HEK293 (cell line): Measurements from ENCODE around the gene ZNF107.

Experiments
- CTCF ChIA-PET: fragments of 350-600 bp; formaldehyde crosslinking; extraction: SDS; loops from one replicate; lab custom pipeline; 2021; ENCODE audit warnings: antibody characterized with exemption; lab: Yijun Ruan, JAX
- POLR2A ChIA-PET: fragments of 300-600 bp; formaldehyde crosslinking; extraction: SDS; loops from one replicate; lab custom pipeline; 2020; ENCODE audit warnings: antibody characterized with exemption, inconsistent platforms; lab: Yijun Ruan, JAX
- H3K27ac ChIP-seq: fragments of 200-500 bp; sonication (Bioruptor generic); 2 replicates; pipeline ENCODE4 v1.5.1; 2014; ENCODE audit warnings: low read depth, low read length, control low read depth, inconsistent platforms; ENCODE audit errors: extremely low read depth
- H3K36me3 ChIP-seq, 2 experiments: fragments of 200-500 bp in 1 of 2; sonication (Bioruptor generic) in 1 of 2; 1 replicate in 1 of 2; 2 replicates in 1 of 2; pipeline ENCODE4 v1.5.1; 2014 to 2017; ENCODE audit warnings: inconsistent platforms in 2 of 2, low read length in 2 of 2; ENCODE audit not compliant: control insufficient read depth in 2 of 2, insufficient read depth in 1 of 2
- H3K4me1 ChIP-seq: fragments of 200-500 bp; sonication (Bioruptor generic); 2 replicates; pipeline ENCODE4 v1.5.1; 2014; ENCODE audit warnings: mild to moderate bottlenecking, low read length, inconsistent platforms; ENCODE audit not compliant: control insufficient read depth, insufficient read depth
- H3K4me3 ChIP-seq: 2 replicates; pipeline ENCODE4 v1.5.1; 2011; ENCODE audit warnings: low read depth, mild to moderate bottlenecking, control low read depth, low read length, moderate library complexity
- H3K9me3 ChIP-seq: fragments of 200-500 bp; sonication (Bioruptor generic); 2 replicates; pipeline ENCODE4 v1.5.1; 2014; ENCODE audit warnings: low read depth, low read length, inconsistent platforms; ENCODE audit not compliant: control insufficient read depth, insufficient read depth
- OSR2 ChIP-seq: fragments of 450-650 bp; formaldehyde crosslinking; IDR thresholded peaks from 2 replicates; pipeline ENCODE4 v1.5.1; 2016; ENCODE audit warnings: missing biosample characterization, missing genetic modification characterization
- PRDM4 ChIP-seq: fragments of 450-650 bp; formaldehyde crosslinking; IDR thresholded peaks from 2 replicates; pipeline ENCODE4 v1.5.1; 2017; ENCODE audit warnings: missing biosample characterization, missing genetic modification characterization
- SP7 ChIP-seq: fragments of 450-650 bp; formaldehyde crosslinking; IDR thresholded peaks from 2 replicates; pipeline ENCODE4 v1.5.1; 2016; ENCODE audit warnings: missing biosample characterization, missing genetic modification characterization
- YY1 ChIP-seq: fragments of 450-650 bp; formaldehyde crosslinking; IDR thresholded peaks from 2 replicates; pipeline ENCODE4 v1.5.1; 2018; ENCODE audit warnings: missing biosample characterization, missing genetic modification characterization
- ZBTB11 ChIP-seq: fragments of 450-650 bp; formaldehyde crosslinking; conservative IDR thresholded peaks from 2 replicates; pipeline ENCODE4 v1.5.1; 2016; ENCODE audit warnings: low read depth, missing biosample characterization, missing genetic modification characterization
- ZBTB17 ChIP-seq: fragments of 450-650 bp; formaldehyde crosslinking; IDR thresholded peaks from 2 replicates; pipeline ENCODE4 v1.5.1; 2016; ENCODE audit warnings: missing biosample characterization, missing genetic modification characterization
- ZBTB26 ChIP-seq: fragments of 450-650 bp; formaldehyde crosslinking; optimal IDR thresholded peaks from 2 replicates; pipeline ENCODE3; 2016; ENCODE audit warnings: missing biosample characterization, mild to moderate bottlenecking, missing genetic modification characterization
- ZBTB48 ChIP-seq: fragments of 450-650 bp; formaldehyde crosslinking; IDR thresholded peaks from 2 replicates; pipeline ENCODE4 v1.5.1; 2016; ENCODE audit warnings: missing biosample characterization, missing genetic modification characterization
- ZBTB8A ChIP-seq: fragments of 450-650 bp; formaldehyde crosslinking; IDR thresholded peaks from 2 replicates; pipeline ENCODE4 v1.5.1; 2016; ENCODE audit warnings: missing biosample characterization, missing genetic modification characterization
- ZFP37 ChIP-seq: fragments of 450-650 bp; formaldehyde crosslinking; IDR thresholded peaks from 2 replicates; pipeline ENCODE4 v1.5.1; 2016; ENCODE audit warnings: missing biosample characterization, missing genetic modification characterization
- ZIC2 ChIP-seq: fragments of 450-650 bp; formaldehyde crosslinking; IDR thresholded peaks from 2 replicates; pipeline ENCODE4 v1.5.1; 2016; ENCODE audit warnings: missing biosample characterization, missing genetic modification characterization
- ZNF112 ChIP-seq: fragments of 450-650 bp; formaldehyde crosslinking; IDR thresholded peaks from 2 replicates; pipeline ENCODE4 v1.5.0; 2017; ENCODE audit warnings: missing biosample characterization, missing genetic modification characterization
- ZNF2 ChIP-seq: fragments of 450-650 bp; formaldehyde crosslinking; IDR thresholded peaks from 2 replicates; pipeline ENCODE4 v1.5.1; 2016; ENCODE audit warnings: missing biosample characterization, missing genetic modification characterization
- ZNF214 ChIP-seq: fragments of 450-650 bp; formaldehyde crosslinking; IDR thresholded peaks from 2 replicates; pipeline ENCODE4 v1.5.1; 2017; ENCODE audit warnings: missing biosample characterization, mild to moderate bottlenecking, missing genetic modification characterization, borderline replicate concordance
- ZNF26 ChIP-seq: fragments of 450-650 bp; formaldehyde crosslinking; IDR thresholded peaks from 2 replicates; pipeline ENCODE4 v1.5.1; 2016; ENCODE audit warnings: missing biosample characterization, missing genetic modification characterization
- ZNF280C ChIP-seq: fragments of 450-650 bp; formaldehyde crosslinking; IDR thresholded peaks from 2 replicates; pipeline ENCODE4 v1.5.1; 2016; ENCODE audit warnings: missing biosample characterization, missing genetic modification characterization
- ZNF335 ChIP-seq: fragments of 450-650 bp; formaldehyde crosslinking; conservative IDR thresholded peaks from 2 replicates; pipeline ENCODE4 v1.5.1; 2016; ENCODE audit warnings: missing biosample characterization, missing genetic modification characterization
- ZNF350 ChIP-seq: fragments of 450-650 bp; formaldehyde crosslinking; IDR thresholded peaks from 2 replicates; pipeline ENCODE4 v1.5.0; 2017; ENCODE audit warnings: missing biosample characterization, mild to moderate bottlenecking, missing genetic modification characterization
- ZNF366 ChIP-seq: fragments of 450-650 bp; formaldehyde crosslinking; conservative IDR thresholded peaks from 2 replicates; pipeline ENCODE4 v1.5.1; 2016; ENCODE audit warnings: missing biosample characterization, missing genetic modification characterization
- ZNF394 ChIP-seq: fragments of 450-650 bp; formaldehyde crosslinking; IDR thresholded peaks from 2 replicates; pipeline ENCODE4 v1.5.1; 2016; ENCODE audit warnings: missing biosample characterization, missing genetic modification characterization, mild to moderate bottlenecking, moderate library complexity, borderline replicate concordance
- ZNF501 ChIP-seq: fragments of 450-650 bp; formaldehyde crosslinking; IDR thresholded peaks from 2 replicates; pipeline ENCODE4 v1.5.1; 2016; ENCODE audit warnings: missing biosample characterization, missing genetic modification characterization
- ZNF514 ChIP-seq: fragments of 450-650 bp; formaldehyde crosslinking; IDR thresholded peaks from 2 replicates; pipeline ENCODE4 v1.5.1; 2016; ENCODE audit warnings: missing biosample characterization, missing genetic modification characterization
- ZNF596 ChIP-seq: fragments of 450-650 bp; IDR thresholded peaks from 2 replicates; pipeline ENCODE4 v1.5.0; 2018; ENCODE audit warnings: missing biosample characterization, mild to moderate bottlenecking, missing genetic modification characterization, moderate library complexity
- ZNF645 ChIP-seq: fragments of 450-650 bp; formaldehyde crosslinking; IDR thresholded peaks from 2 replicates; pipeline ENCODE4; 2016; ENCODE audit warnings: missing biosample characterization, missing genetic modification characterization
- ZNF76 ChIP-seq: fragments of 450-650 bp; formaldehyde crosslinking; IDR thresholded peaks from 2 replicates; pipeline ENCODE4; 2016; ENCODE audit warnings: low read depth, missing biosample characterization, missing genetic modification characterization, borderline replicate concordance

Gene ZNF107

GRCh38 chr7:64665980-64666662 is at the start of gene ZNF107:
Gene ZNF107 (plus strand): TSS chr7:64666133. CDS start chr7:64666283, 150 bp downstream.
- Histone ChIP-seq H3K4me3 (peak within 1 kb of the TSS; percentile 54), H3K36me3 (peaks cover 14 to 22% of the 10 kb centered on the region in 2 experiments), H3K27ac (peak within 1 kb of the TSS; percentile 75), H3K9me3 (no peaks in the 10 kb centered on the region), H3K4me1 (peaks cover 3% of the 10 kb centered on the region; the same call in 1 of the 2 replicates)
- CTCF ChIA-PET, result interaction anchor here (0.6 kb wide), 1 partner anchor 252 kb away, joined by 4 read pairs; no protein-coding TSS in a partner anchor
- POLR2A ChIA-PET, result interaction anchor here (0.6 to 1.6 kb wide), 8 partner anchors 9 to 395 kb away, joined by 3 to 13 read pairs (median 4); partner anchors contain the start of genes ZNF138, ZNF273 and ZNF680
- TF ChIP-seq ZNF335 (tag by site-specific recombination) (peak; percentile 54), YY1 (peak; percentile 47; the same call in 1 of the 2 replicates), ZNF366 (tag by site-specific recombination) (peak; percentile 60), ZNF394 (tag by site-specific recombination) (peak; percentile 13; the same call in 1 of the 2 replicates), ZIC2 (peak; percentile 25; the same call in 1 of the 2 replicates), ZNF645 (tag by site-specific recombination) (no peak), ZNF214 (tag by site-specific recombination) (no peak), ZNF26 (tag by site-specific recombination) (no peak), OSR2 (tag by site-specific recombination) (peak; percentile 65), ZBTB48 (tag by site-specific recombination) (no peak), ZBTB8A (tag by site-specific recombination) (peak; percentile 46; the same call in 1 of the 2 replicates), SP7 (tag by site-specific recombination) (peak; percentile 45; the same call in 1 of the 2 replicates), ZBTB11 (tag by site-specific recombination) (peak; percentile 37; the same call in 1 of the 2 replicates), ZNF350 (tag by site-specific recombination) (0 out of 2 replicates have a peak, but pooled peaks have one; percentile 24), ZNF76 (tag by site-specific recombination) (0 out of 2 replicates have a peak, but pooled peaks have one; percentile 33), ZNF280C (no peak), PRDM4 (no peak), ZNF112 (no peak), ZBTB26 (tag by site-specific recombination) (peak; percentile 33), ZNF514 (tag by site-specific recombination) (no peak), ZNF501 (tag by site-specific recombination) (0 out of 2 replicates have a peak, but pooled peaks have one; percentile 41), ZFP37 (tag by site-specific recombination) (peak; percentile 55; the same call in 1 of the 2 replicates), ZBTB17 (tag by site-specific recombination) (peak; percentile 88), ZNF596 (no peak), ZNF2 (tag by site-specific recombination) (no peak)
